Common myeloid progenitor, CD34-positive (primary cell): ENCODE data around the gene SNRPD3.
"Not testable (repeated sequence)": the region's sequence is repeated elsewhere in the genome, so short reads cannot be mapped to it uniquely, and the experiment has no call there.

Experiments used
- CTCF ChIA-PET: fragments of 350-600 bp; sonication (Branson Sonifier 250); formaldehyde crosslinking; loops from one replicate; lab custom pipeline; 2021; ENCODE audit warnings: antibody characterized with exemption; lab: Charles Lee
- POLR2A ChIA-PET: fragments of 350-600 bp; sonication (Branson Sonifier 250); formaldehyde crosslinking; loops from one replicate; lab custom pipeline; 2021; ENCODE audit warnings: antibody characterized with exemption; lab: Charles Lee
- DNase-seq, 3 donors: peaks; one replicate each; pipeline versions ENCODE4 v3.0.0 to v3.0.0-alpha.2; 2013
- H3K27ac ChIP-seq, 2 experiments: 1 replicate in 1 of 2; 2 replicates in 1 of 2; pipeline ENCODE4 v1.7.0; 2013; ENCODE audit warnings: inconsistent platforms in 2 of 2, low read length in 2 of 2, mild to moderate bottlenecking in 2 of 2, low read depth in 1 of 2, moderate library complexity in 1 of 2; ENCODE audit not compliant: severe bottlenecking in 2 of 2, insufficient read depth in 1 of 2, poor library complexity in 1 of 2
- H3K27me3 ChIP-seq, 5 experiments: replicated peaks in 2 of 5; 1 replicate in 3 of 5; 2 replicates in 2 of 5; pipeline versions ENCODE4 v1.6.1 to v1.7.0; 2013; ENCODE audit warnings: low read length in 4 of 5, mild to moderate bottlenecking in 2 of 5, moderate library complexity in 2 of 5, inconsistent platforms in 1 of 5; ENCODE audit not compliant: insufficient read depth in 5 of 5, control insufficient read depth in 4 of 5
- H3K36me3 ChIP-seq, 4 experiments: 1 replicate in 2 of 4; 2 replicates in 2 of 4; pipeline versions ENCODE4 v1.6.1 to v1.7.0; 2013; ENCODE audit warnings: low read length in 3 of 4, control low read depth in 1 of 4, mild to moderate bottlenecking in 1 of 4; ENCODE audit not compliant: control insufficient read depth in 4 of 4, insufficient read depth in 4 of 4
- H3K4me1 ChIP-seq, 4 experiments: 1 replicate in 3 of 4; 2 replicates in 1 of 4; pipeline versions ENCODE4 v1.6.1 to v1.7.1; 2013; ENCODE audit warnings: low read length in 3 of 4, mild to moderate bottlenecking in 3 of 4, control low read depth in 1 of 4, inconsistent platforms in 1 of 4, moderate library complexity in 1 of 4; ENCODE audit not compliant: control insufficient read depth in 4 of 4, insufficient read depth in 4 of 4; ENCODE audit errors: control extremely low read depth in 1 of 4
- H3K4me3 ChIP-seq, 7 experiments: 1 replicate in 4 of 7; 2 replicates in 3 of 7; pipeline versions ENCODE4 v1.5.1 to v1.7.0; 2013; ENCODE audit warnings: mild to moderate bottlenecking in 7 of 7, low read length in 6 of 7, moderate library complexity in 6 of 7, inconsistent platforms in 2 of 7, low read depth in 2 of 7, control low read depth in 1 of 7; ENCODE audit not compliant: insufficient read depth in 4 of 7, control insufficient read depth in 1 of 7; ENCODE audit errors: extremely low read depth in 1 of 7
- H3K9me3 ChIP-seq, 5 experiments: 1 replicate in 4 of 5; 2 replicates in 1 of 5; pipeline versions ENCODE4 v1.6.1 to v1.7.1; 2013; ENCODE audit warnings: low read length in 4 of 5, mild to moderate bottlenecking in 2 of 5, inconsistent platforms in 1 of 5, low read depth in 1 of 5, moderate library complexity in 1 of 5; ENCODE audit not compliant: control insufficient read depth in 4 of 5, insufficient read depth in 2 of 5; ENCODE audit errors: control extremely low read depth in 1 of 5
- WGBS: methylation state at CpG from one replicate; pipeline ENCODE4 v1.1.5; 2013; ENCODE audit not compliant: insufficient coverage; 5-methylcytosine and 5-hydroxymethylcytosine counted together

SNRPD3 gene

GRCh38 chr22:24529898-24530297 is 25.9 kb upstream of the SNRPD3 start:
- Histone ChIP-seq H3K4me3 (no peak overlapping the region), H3K4me1 (no peaks in the 10 kb centered on the region), H3K27ac (no peak overlapping the region), H3K27me3 (no peaks in the 10 kb centered on the region), H3K9me3 (no peaks in the 10 kb centered on the region), H3K36me3 (no peaks in the 10 kb centered on the region)
- CTCF ChIA-PET: interaction anchor here (1.0 to 8.0 kb wide), 8 partner anchors 8 to 207 kb away, joined by 3 to 73 read pairs (median 5); no protein-coding TSS in a partner anchor
- POLR2A ChIA-PET: no interaction called here
- WGBS: no CpG with 5 or more reads among the region's 2 CpGs
- no peak for DNase-seq

DNA sequence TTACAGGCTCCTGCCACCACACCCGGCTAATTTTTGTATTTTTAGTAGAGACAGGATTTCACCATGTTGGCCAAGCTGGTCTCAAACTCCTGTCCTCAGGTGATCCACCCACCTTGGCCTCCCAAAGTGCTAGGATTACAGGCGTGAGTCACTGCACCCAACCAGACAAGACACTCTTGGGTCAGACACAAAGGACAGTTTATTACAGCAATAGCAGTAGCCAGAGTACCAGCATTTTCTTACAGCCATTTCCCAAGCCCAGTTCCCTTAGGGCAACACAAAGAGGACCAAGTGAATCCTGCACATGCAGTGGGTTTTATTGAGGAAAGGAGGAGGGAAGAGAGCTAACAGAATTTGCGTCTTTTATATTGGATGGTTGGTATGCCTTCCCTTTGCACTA is 24.8 kb upstream of the SNRPD3 start:
- H3K36me3 ChIP-seq, DNase-seq, H3K4me3 ChIP-seq, H3K27ac ChIP-seq, H3K4me1 ChIP-seq, POLR2A ChIA-PET, H3K9me3 ChIP-seq, H3K27me3 ChIP-seq: not testable (repeated sequence)
- CTCF ChIA-PET: interaction anchor here (0.7 to 8.0 kb wide), 6 partner anchors 8 to 114 kb away, joined by 3 to 73 read pairs (median 4); no protein-coding TSS in a partner anchor
- WGBS: 73% methylated on average over 3 of the region's 3 CpGs

DNA sequence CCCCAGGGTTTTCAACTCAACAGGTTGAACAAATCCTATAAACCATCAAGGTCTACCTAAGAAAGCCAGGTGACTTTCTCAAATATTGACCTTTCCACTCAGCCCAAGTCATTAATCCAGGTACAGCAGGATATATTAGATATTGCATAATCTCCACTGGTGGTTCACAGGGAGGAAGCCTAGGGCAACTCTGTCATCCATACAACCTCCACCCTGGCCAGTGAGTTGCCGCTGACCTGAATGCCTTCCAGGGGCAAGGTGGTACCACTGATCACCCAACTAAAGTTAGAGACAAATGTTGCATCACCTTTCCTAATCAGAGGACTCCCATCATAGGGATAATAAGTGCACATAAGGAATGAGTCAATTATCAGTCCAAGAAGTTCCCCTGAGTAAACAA is 23.7 kb upstream of the SNRPD3 start:
- ChIA-PET POLR2A (no interaction called here), CTCF (interaction anchor here (1.2 to 1.7 kb wide), 3 partner anchors 9 to 111 kb away, joined by 3 to 6 read pairs (median 4); no protein-coding TSS in a partner anchor)
- H3K4me3 ChIP-seq: no peak overlapping the region
- no CpG with 5 or more reads among the region's 1 CpG for WGBS
- no peak for DNase-seq
- no peak overlapping the region for H3K27ac ChIP-seq
- no peaks in the 10 kb centered on the region for H3K27me3 ChIP-seq
- no peaks in the 10 kb centered on the region for H3K9me3 ChIP-seq
- H3K4me1 ChIP-seq: no peaks in the 10 kb centered on the region
- H3K36me3 ChIP-seq: no peaks in the 10 kb centered on the region

DNA sequence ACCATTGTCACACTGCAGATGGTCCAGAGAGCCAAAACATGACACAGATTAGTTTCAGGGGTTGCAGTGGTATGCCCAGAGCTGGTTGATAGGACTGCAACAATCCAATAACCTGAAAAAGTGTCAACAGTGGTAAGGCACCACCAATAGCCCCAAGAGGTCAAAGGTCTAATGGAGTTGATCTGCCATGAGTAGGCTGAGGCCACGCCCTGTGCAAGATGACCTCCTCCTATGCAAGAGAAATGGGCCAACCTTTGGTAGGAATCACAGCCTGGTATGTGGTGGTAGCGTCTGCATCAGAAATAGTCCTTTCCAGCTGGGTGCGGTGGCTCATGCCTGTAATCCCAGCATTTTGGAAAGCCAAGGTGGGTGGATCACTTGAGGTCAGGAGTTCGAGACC is 20.5 kb upstream of the SNRPD3 start:
- ChIA-PET CTCF (interaction anchor here (1.7 kb wide), 1 partner anchor 18 kb away, joined by 3 read pairs; no protein-coding TSS in a partner anchor), POLR2A (no interaction called here)
- DNase-seq: no peak
- WGBS: 100% methylated on average over 4 of the region's 4 CpGs
- Histone ChIP-seq H3K4me1 (no peaks in the 10 kb centered on the region), H3K4me3 (no peak overlapping the region), H3K36me3 (peaks cover 0 to 9% (median 3%) of the 10 kb centered on the region in 4 experiments), H3K27me3 (no peaks in the 10 kb centered on the region), H3K9me3 (no peaks in the 10 kb centered on the region), H3K27ac (no peak overlapping the region)

GRCh38 chr22:24536089-24536488 is 19.7 kb upstream of the SNRPD3 start:
- Histone ChIP-seq H3K27ac (no peak overlapping the region), H3K36me3 (peaks cover 5 to 17% (median 10%) of the 10 kb centered on the region in 4 experiments), H3K9me3 (no peaks in the 10 kb centered on the region), H3K4me3 (no peak overlapping the region), H3K27me3 (no peaks in the 10 kb centered on the region), H3K4me1 (peaks cover 0 to 1% (median 0%) of the 10 kb centered on the region in 4 experiments)
- 100% methylated on average over 2 of the region's 3 CpGs for WGBS
- ChIA-PET CTCF (interaction anchor here (1.7 to 7.4 kb wide), 2 partner anchors 9 to 17 kb away, joined by 3 to 73 read pairs; no protein-coding TSS in a partner anchor), POLR2A (no interaction called here)
- no peak for DNase-seq

DNA sequence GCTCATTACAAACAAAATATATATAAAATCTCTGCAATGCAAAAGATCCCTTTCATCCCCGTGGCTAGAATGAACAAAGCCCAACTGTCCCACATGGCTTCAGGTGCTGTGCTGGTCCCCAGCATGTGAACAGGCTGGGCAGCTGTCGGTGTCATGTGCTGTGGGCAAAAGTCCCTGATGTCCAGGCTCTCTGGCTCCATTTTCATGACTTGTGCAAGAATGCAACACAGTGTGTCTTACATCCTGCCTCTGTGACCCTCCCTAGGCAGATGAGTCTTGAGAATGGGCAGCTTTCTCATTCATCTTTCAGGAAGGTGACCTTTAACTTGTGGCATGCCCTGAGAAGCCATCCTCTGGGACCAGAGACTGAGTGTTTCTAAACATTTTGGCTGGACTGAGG is 15.3 kb upstream of the SNRPD3 start:
- DNase-seq: no peak
- ChIA-PET POLR2A (no interaction called here), CTCF (interaction anchor here (7.4 kb wide), 1 partner anchor 14 kb away, joined by 73 read pairs; no protein-coding TSS in a partner anchor)
- peaks cover 0 to 24% (median 19%) of the 10 kb centered on the region in 4 experiments for H3K4me1 ChIP-seq
- 100% methylated on average over 2 of the region's 2 CpGs for WGBS
- no peaks in the 10 kb centered on the region for H3K9me3 ChIP-seq
- no peaks in the 10 kb centered on the region for H3K27me3 ChIP-seq
- peaks cover 11 to 57% (median 35%) of the 10 kb centered on the region in 4 experiments for H3K36me3 ChIP-seq
- no peak overlapping the region for H3K27ac ChIP-seq
- no peak overlapping the region for H3K4me3 ChIP-seq

GRCh38 chr22:24541681-24542515 is 13.9 kb upstream of the SNRPD3 start:
- peak in 2 of 3 donors; percentile 68 to 72 for DNase-seq
- Histone ChIP-seq H3K4me1 (peaks cover 0 to 24% (median 19%) of the 10 kb centered on the region in 4 experiments), H3K27me3 (no peaks in the 10 kb centered on the region), H3K36me3 (peaks cover 11 to 65% (median 43%) of the 10 kb centered on the region in 4 experiments), H3K27ac (peak overlapping the region in 1 of 2 experiments; percentile 49), H3K4me3 (no peak overlapping the region), H3K9me3 (no peaks in the 10 kb centered on the region)
- POLR2A ChIA-PET: interaction anchor here (1.1 kb wide), 1 partner anchor 13 kb away, joined by 6 read pairs; the partner anchor contains the start of gene GUCD1
- WGBS: 43% methylated on average over 4 of the region's 6 CpGs
- CTCF ChIA-PET: interaction anchor here (1.2 to 7.4 kb wide), 3 partner anchors 11 to 20 kb away, joined by 3 to 73 read pairs (median 8); no protein-coding TSS in a partner anchor
